ENCODE data around the gene DEPDC7. TPM values are rescaled to one million over a fixed set of nuclear protein-coding genes. Genes with fewer than 3 reads are reported as not detected.

DEPDC7 gene
- total and polyA plus RNA-seq, 2 of the 8 experiments (the other 6 are each of a cell fraction or from before 2014, with no cell fraction given), result 3.1 to 7.6 TPM

DNA sequence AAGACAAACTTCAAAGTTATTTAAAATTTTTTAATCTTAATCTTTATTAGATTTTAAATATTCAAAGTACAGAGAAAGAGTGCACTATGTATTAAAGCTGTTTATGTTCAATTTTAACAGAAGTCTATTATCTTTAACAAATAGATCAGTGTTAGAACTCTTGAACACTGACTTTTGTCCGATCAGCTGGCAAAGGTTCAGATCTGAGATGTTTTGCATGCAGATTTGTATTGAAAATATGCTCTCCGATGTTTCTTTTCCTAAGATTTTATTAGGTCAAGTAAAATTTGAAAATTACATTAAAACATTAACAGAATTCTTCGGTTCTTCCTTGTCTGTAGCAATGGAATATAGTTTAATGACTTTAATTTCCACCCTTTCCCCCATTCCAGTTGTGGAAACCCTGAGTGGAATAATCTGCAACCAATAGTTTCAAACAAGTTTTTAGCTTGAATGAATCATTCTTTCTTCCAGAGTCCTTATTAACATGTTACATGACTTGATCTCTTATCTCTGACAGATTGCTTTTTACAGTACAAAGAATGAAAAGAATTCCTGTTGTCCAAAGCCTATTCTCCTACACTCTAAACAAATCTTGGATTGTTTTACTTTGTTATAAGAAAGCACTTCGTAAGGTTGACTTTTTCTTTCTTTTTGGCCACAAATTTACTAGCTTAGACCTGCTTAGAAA lies 12.3 kb downstream of the DEPDC7 start:
- Histone ChIP-seq H2BK20ac (ENCODE audit: low read length) (no peak overlapping the region), H2BK12ac (ENCODE audit: low read depth, low read length) (no peak overlapping the region), H4K20me1 (replicated peaks in 1 of 2; ENCODE audit: control insufficient read depth in 1 of 2, insufficient read depth in 2 of 2, low read length in 2 of 2) (peaks cover 0 to 1% of the 10 kb centered on the region in 2 experiments), H4K5ac (ENCODE audit: insufficient read length, low read depth, low read length) (no peak overlapping the region), H2BK15ac (ENCODE audit: low read length) (no peak overlapping the region), H2AK5ac (ENCODE audit: low read depth, low read length) (no peak overlapping the region), H3K4ac (replicated peaks; ENCODE audit: insufficient read length, low read depth, low read length) (no peak overlapping the region), H3K4me2 (ENCODE audit: insufficient read depth in 1 of 2, low read depth in 2 of 2, low read length in 2 of 2) (no peak overlapping the region), H3K56ac (replicated peaks; ENCODE audit: insufficient read length, low read depth, low read length) (no peak overlapping the region), H4K91ac (replicated peaks; ENCODE audit: insufficient read length, low read length) (no peak overlapping the region), H3K23ac (ENCODE audit: insufficient read length) (no peak overlapping the region), H3K14ac (ENCODE audit: insufficient read length) (no peak overlapping the region), H3K9me3 (ENCODE audit: insufficient read depth in 2 of 2, low read depth in 1 of 2, low read length in 1 of 2) (no peaks in the 10 kb centered on the region), H2BK120ac (replicated peaks; ENCODE audit: low read depth, low read length) (no peak overlapping the region), H2BK5ac (ENCODE audit: low read depth, low read length) (no peak overlapping the region), H3K4me1 (replicated peaks in 1 of 4; ENCODE audit: control insufficient read depth in 3 of 4, insufficient read depth in 4 of 4, low read length in 3 of 4) (no peaks in the 10 kb centered on the region), H3K4me3 (ENCODE audit: extremely low read depth in 1 of 4, insufficient read depth in 2 of 4, low read depth in 3 of 4, low read length in 4 of 4) (no peak overlapping the region), H3K36me3 (ENCODE audit: control insufficient read depth in 2 of 4, insufficient read depth in 4 of 4, low read length in 3 of 4) (no peaks in the 10 kb centered on the region; a peak in 1 of 8 replicates), H2AFZ (ENCODE audit: low read length) (no peak overlapping the region), H3K18ac (ENCODE audit: extremely low read depth, low read length) (no peak overlapping the region), H3K27me3 (replicated peaks in 1 of 4; ENCODE audit: control insufficient read depth in 3 of 4, extremely low read depth in 1 of 4, insufficient read depth in 3 of 4, low read length in 3 of 4) (no peaks in the 10 kb centered on the region), H3K9ac (replicated peaks in 1 of 4; ENCODE audit: extremely low read depth in 1 of 4, low read depth in 3 of 4, low read length in 3 of 4) (no peak overlapping the region), H3K79me1 (ENCODE audit: low read depth, low read length) (no peaks in the 10 kb centered on the region), H3K23me2 (ENCODE audit: low read depth, low read length) (no peaks in the 10 kb centered on the region), H3K27ac (ENCODE audit: low read depth, low read length) (no peak overlapping the region), H3K79me2 (ENCODE audit: control insufficient read depth in 1 of 2, insufficient read depth in 2 of 2, low read length in 2 of 2) (no peaks in the 10 kb centered on the region), H4K8ac (ENCODE audit: extremely low read depth, insufficient read depth, low read length) (no peak overlapping the region)
- CTCF ChIA-PET (ENCODE audit: partially characterized antibody), result interaction anchor here (0.5 to 1.5 kb wide), 2 partner anchors 9 to 89 kb away, joined by 3 to 4 read pairs; no protein-coding TSS in a partner anchor
- no peak for FAIRE-seq
- POLR2A ChIA-PET (ENCODE audit: partially characterized antibody), result interaction anchor here (1.2 to 1.7 kb wide), 2 partner anchors 11 kb away, joined by 3 to 5 read pairs; partner anchors contain the start of gene TCP11L1
- 82% methylated on average over 4 of the region's 4 CpGs; no CpG with 5 or more reads in 1 of the 2 experiments for WGBS, 2 experiments (ENCODE audit: extremely low coverage in 1 of 2, insufficient coverage in 1 of 2, insufficient read length in 1 of 2, insufficient replicate concordance in 2 of 2, low coverage in 1 of 2, low lambda C conversion rate in 2 of 2, missing lambda C conversion rate in 1 of 2)
- DNase-seq (ENCODE audit: low read depth in 1 of 2, low spot score in 2 of 2), result no peak

Measured in H1 (cell line).